IMR-90 (cell line): ENCODE measurements around the gene FBXL16. TPM values are rescaled to one million over a fixed set of nuclear protein-coding genes. Genes with fewer than 3 reads are reported as not detected.

ENCODE experiments used
- ATAC-seq: fragments of 200-7000 bp; cut with Tn5 transposase; 2 replicates; pipeline ENCODE4 v1.9.1; 2020; ENCODE audit warnings: low read depth, mild to moderate bottlenecking, moderate library complexity
- BruUV-seq: library from RNA; stranded (reverse); fragments of 400-500 nt; replicated peaks from 2 replicates; lab custom pipeline; 2021; lab: Mats Ljungman, UMichigan
- CTCF ChIA-PET: fragments of 300-600 bp; formaldehyde crosslinking; extraction: SDS; loops from one replicate; lab custom pipeline; 2021; ENCODE audit warnings: antibody characterized with exemption; lab: Yijun Ruan, JAX
- POLR2A ChIA-PET: fragments of 300-600 bp; sonication (Branson Sonifier 250); formaldehyde crosslinking; loops from one replicate; lab custom pipeline; 2022; ENCODE audit warnings: antibody characterized with exemption; ENCODE audit not compliant: unreplicated experiment; lab: Charles Lee
- DNase-seq: peaks from one replicate; pipeline ENCODE4 v3.0.0; 2013
- H2AFZ ChIP-seq: replicated peaks from 2 replicates; pipeline ENCODE3; 2013; ENCODE audit warnings: low read length, mild to moderate bottlenecking; ENCODE audit not compliant: poor library complexity
- H2AK5ac ChIP-seq: 2 replicates; pipeline ENCODE4 v1.6.1; 2013; ENCODE audit warnings: low read depth, low read length, inconsistent platforms
- H2AK9ac ChIP-seq: replicated peaks from 2 replicates; pipeline ENCODE3; 2013; ENCODE audit warnings: mild to moderate bottlenecking, low read depth, low read length, moderate library complexity; ENCODE audit not compliant: poor library complexity
- H2BK120ac ChIP-seq: 2 replicates; pipeline ENCODE4 v1.6.1; 2013; ENCODE audit warnings: low read depth, low read length, inconsistent platforms
- H2BK15ac ChIP-seq: 3 replicates; pipeline ENCODE4 v1.6.1; 2013; ENCODE audit warnings: low read depth, low read length, inconsistent platforms
- H2BK20ac ChIP-seq: 2 replicates; pipeline ENCODE4 v1.6.1; 2013; ENCODE audit warnings: low read depth, mild to moderate bottlenecking, inconsistent platforms, low read length, moderate library complexity
- H2BK5ac ChIP-seq: 2 replicates; pipeline ENCODE4 v1.6.1; 2013; ENCODE audit warnings: mild to moderate bottlenecking, low read depth, low read length, inconsistent platforms; ENCODE audit not compliant: poor library complexity, severe bottlenecking
- H3K14ac ChIP-seq: replicated peaks from 2 replicates; pipeline ENCODE4 v1.6.1; 2013; ENCODE audit warnings: low read depth, low read length, inconsistent platforms
- H3K18ac ChIP-seq: 2 replicates; pipeline ENCODE4 v1.6.1; 2013; ENCODE audit warnings: low read depth, low read length, control low read depth
- H3K23ac ChIP-seq: 2 replicates; pipeline ENCODE4 v1.6.1; 2013; ENCODE audit warnings: low read depth, low read length, inconsistent platforms
- H3K27ac ChIP-seq: 2 replicates; pipeline ENCODE4 v1.5.1; 2013; ENCODE audit warnings: mild to moderate bottlenecking, control low read depth, low read length; ENCODE audit not compliant: insufficient read depth
- H3K27me3 ChIP-seq: 2 replicates; pipeline ENCODE4 v1.6.1; 2013; ENCODE audit warnings: low read length; ENCODE audit not compliant: control insufficient read depth, insufficient read depth
- H3K36me3 ChIP-seq: 2 replicates; pipeline ENCODE4 v1.6.1; 2013; ENCODE audit warnings: low read length, mixed read lengths; ENCODE audit not compliant: control insufficient read depth, insufficient read depth
- H3K4ac ChIP-seq: 2 replicates; pipeline ENCODE4 v1.6.1; 2013; ENCODE audit warnings: low read depth, low read length, inconsistent platforms
- H3K4me1 ChIP-seq: 2 replicates; pipeline ENCODE4 v1.6.1; 2013; ENCODE audit warnings: low read length, mixed read lengths; ENCODE audit not compliant: control insufficient read depth, insufficient read depth
- H3K4me2 ChIP-seq: 2 replicates; pipeline ENCODE4 v1.6.1; 2013; ENCODE audit warnings: low read depth, mild to moderate bottlenecking, control low read depth, low read length, moderate library complexity
- H3K4me3 ChIP-seq: 2 replicates; pipeline ENCODE4 v1.5.1; 2013; ENCODE audit warnings: low read depth, mild to moderate bottlenecking, control low read depth, low read length, moderate library complexity; ENCODE audit not compliant: insufficient read depth
- H3K56ac ChIP-seq: 2 replicates; pipeline ENCODE4 v1.6.1; 2013; ENCODE audit warnings: low read length, inconsistent platforms; ENCODE audit not compliant: insufficient read depth; ENCODE audit errors: extremely low read depth
- H3K79me1 ChIP-seq, 2 experiments: 2 replicates each; pipeline ENCODE4 v1.6.1; 2013; ENCODE audit warnings: low read length in 2 of 2, inconsistent platforms in 1 of 2, low read depth in 1 of 2
- H3K9ac ChIP-seq: 2 replicates; pipeline ENCODE4 v1.6.1; 2013; ENCODE audit warnings: low read depth, low read length, control low read depth
- H3K9me1 ChIP-seq: 2 replicates; pipeline ENCODE4 v1.6.1; 2013; ENCODE audit warnings: low read length, inconsistent platforms; ENCODE audit not compliant: insufficient read depth
- H3K9me3 ChIP-seq: 2 replicates; pipeline ENCODE4 v1.6.1; 2013; ENCODE audit warnings: low read length; ENCODE audit not compliant: control insufficient read depth, insufficient read depth
- H4K20me1 ChIP-seq: 2 replicates; pipeline ENCODE4 v1.6.1; 2013; ENCODE audit warnings: low read length, inconsistent platforms; ENCODE audit not compliant: insufficient read depth
- H4K5ac ChIP-seq: 2 replicates; pipeline ENCODE4 v1.6.1; 2013; ENCODE audit warnings: mild to moderate bottlenecking, low read depth, low read length, control low read depth
- H4K8ac ChIP-seq, 2 experiments: 2 replicates each; pipeline ENCODE4 v1.6.1; 2013; ENCODE audit warnings: low read depth in 2 of 2, low read length in 2 of 2, control low read depth in 1 of 2, inconsistent platforms in 1 of 2
- H4K91ac ChIP-seq: 2 replicates; pipeline ENCODE4 v1.6.1; 2013; ENCODE audit warnings: low read depth, low read length, inconsistent platforms; ENCODE audit not compliant: insufficient read depth
- CEBPB ChIP-seq: IDR thresholded peaks from 2 replicates; pipeline ENCODE4 v1.6.1; 2012; ENCODE audit warnings: low read depth, low read length, improper control_type of control experiment
- CHD1 ChIP-seq: IDR thresholded peaks from 2 replicates; pipeline ENCODE4 v1.6.1; 2012; ENCODE audit warnings: low read depth, low read length, improper control_type of control experiment
- MXI1 ChIP-seq: IDR thresholded peaks from 2 replicates; pipeline ENCODE4 v1.6.1; 2012; ENCODE audit warnings: low read depth, mild to moderate bottlenecking, low read length, moderate library complexity, borderline replicate concordance
- WGBS, 2 experiments: methylation state at CpG; one replicate each; pipeline versions ENCODE4 v1.1.5 to v1.1.7; 2013; ENCODE audit warnings: missing lambda C conversion rate in 2 of 2; ENCODE audit not compliant: insufficient read length in 1 of 2; ENCODE audit errors: extremely low coverage in 2 of 2; 5-methylcytosine and 5-hydroxymethylcytosine counted together
- dilution Hi-C: fragments of 300-500 bp; cut with HindIII; formaldehyde crosslinking; loops from one replicate; pipeline ENCODE4 v1.14.3; 2018; ENCODE audit warnings: low sequenced_read_pairs; ENCODE audit not compliant: unreplicated experiment
- in situ Hi-C: fragments of 300-500 bp; cut with MboI; formaldehyde crosslinking; loops from 3 replicates; pipeline ENCODE4 v1.14.3; 2019; ENCODE audit warnings: low sequenced_read_pairs, inconsistent platforms, mixed read lengths
- intact Hi-C: fragments of 100-400 bp; cut with micrococcal nuclease; formaldehyde crosslinking; loops from 2 replicates; pipeline ENCODE4 v1.10.0; 2022
- polyA plus RNA-seq, 3 experiments: library from polyadenylated mRNA; depleted of rRNA; stranded (reverse); fragments of >200 nt; gene quantifications; 2 replicates each; pipeline ENCODE4 v1.2.3, GENCODE V29; 2012; ENCODE audit warnings: low replicate concordance in 1 of 3
- total RNA-seq: library from RNA; depleted of rRNA; stranded (reverse); fragments of >200 nt; gene quantifications from 2 replicates; pipeline ENCODE4 v1.2.3, GENCODE V29; 2012
- TF ChIP-seq, protein P1 (sequence below): fragments of 150-350 bp; IDR thresholded peaks from 2 replicates; pipeline ENCODE4 v1.6.1; 2016; ENCODE audit warnings: low read depth, mild to moderate bottlenecking, low read length, moderate library complexity, borderline replicate concordance

Gene FBXL16
- total and polyA plus RNA-seq, 2 of the 4 experiments (the other 2 are of a cell fraction), result 0.18 to 2.2 TPM

DNA sequence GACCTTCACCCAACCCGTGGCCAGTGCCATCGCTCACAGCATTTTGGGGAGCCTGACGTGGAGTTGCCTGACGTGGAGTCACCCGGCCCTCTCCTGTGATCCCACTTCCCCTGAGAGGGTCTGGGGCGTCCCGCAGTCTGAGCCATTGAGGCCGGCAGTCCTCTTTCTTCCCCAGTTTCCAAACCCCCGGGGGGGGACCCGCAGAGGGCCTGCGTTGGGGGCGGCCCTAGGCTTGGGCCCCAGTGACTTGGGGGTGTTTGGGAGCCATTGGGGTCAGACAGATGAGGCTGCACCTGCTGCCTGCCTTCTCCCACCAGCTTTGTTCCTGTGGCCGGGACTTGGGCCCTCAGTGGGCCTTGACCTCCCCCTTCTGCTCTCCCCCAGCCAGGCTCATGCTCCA lies 35.9 kb downstream of the FBXL16 start:
- Histone ChIP-seq H3K9ac (no peak overlapping the region), H3K4me2 (peak overlapping the region; percentile 93; the same call in 1 of the 2 replicates), H3K4me3 (peak overlapping the region; percentile 68; the same call in 1 of the 2 replicates), H3K9me1 (peaks cover 6% of the 10 kb centered on the region), H3K18ac (no peak overlapping the region), H2BK15ac (no peak overlapping the region), H3K9me3 (no peaks in the 10 kb centered on the region), H2BK5ac (no peak overlapping the region), H3K27ac (no peak overlapping the region), H2BK20ac (no peak overlapping the region), H3K4ac (no peak overlapping the region), H2BK120ac (no peak overlapping the region), H3K4me1 (peaks cover 6% of the 10 kb centered on the region), H3K27me3 (no peaks in the 10 kb centered on the region), H4K91ac (no peak overlapping the region), H2AFZ (no peak overlapping the region), H3K56ac (no peak overlapping the region), H4K5ac (no peak overlapping the region), H3K14ac (no peak overlapping the region), H3K36me3 (peaks cover 47% of the 10 kb centered on the region), H3K23ac (no peak overlapping the region), H4K20me1 (peaks cover 22% of the 10 kb centered on the region), H2AK9ac (peak overlapping the region; percentile 55), H2AK5ac (no peak overlapping the region), H3K79me1 (peaks cover 0 to 29% of the 10 kb centered on the region in 2 experiments; a peak in 1 of 4 replicates), H4K8ac (no peak overlapping the region)
- in situ Hi-C loops, result no loop called here
- no peak for DNase-seq
- WGBS, 2 experiments, result 100% methylated on average over 5 of the region's 13 CpGs; no CpG with 5 or more reads in 1 of the 2 experiments
- intact Hi-C loops, result no loop called here
- BruUV-seq, result no TSS peak
- ChIA-PET CTCF (no interaction called here), POLR2A (no interaction called here)
- TF ChIP-seq, protein P1, sequence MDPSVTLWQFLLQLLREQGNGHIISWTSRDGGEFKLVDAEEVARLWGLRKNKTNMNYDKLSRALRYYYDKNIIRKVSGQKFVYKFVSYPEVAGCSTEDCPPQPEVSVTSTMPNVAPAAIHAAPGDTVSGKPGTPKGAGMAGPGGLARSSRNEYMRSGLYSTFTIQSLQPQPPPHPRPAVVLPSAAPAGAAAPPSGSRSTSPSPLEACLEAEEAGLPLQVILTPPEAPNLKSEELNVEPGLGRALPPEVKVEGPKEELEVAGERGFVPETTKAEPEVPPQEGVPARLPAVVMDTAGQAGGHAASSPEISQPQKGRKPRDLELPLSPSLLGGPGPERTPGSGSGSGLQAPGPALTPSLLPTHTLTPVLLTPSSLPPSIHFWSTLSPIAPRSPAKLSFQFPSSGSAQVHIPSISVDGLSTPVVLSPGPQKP, result no peak
- no peak for TF ChIP-seq CEBPB
- TF ChIP-seq CHD1, result no peak
- TF ChIP-seq MXI1, result no peak
- no peak for ATAC-seq
- dilution Hi-C loops, result no loop called here
